H1 (cell line): ENCODE results near the gene CACNA1B.

Experiments used
- CEBPB ChIP-seq: IDR thresholded peaks from 2 replicates; pipeline ENCODE4 v1.6.1; 2012; ENCODE audit warnings: low read depth, low read length
- RAD21 ChIP-seq, 2 experiments: IDR thresholded peaks in 1 of 2; conservative IDR thresholded peaks in 1 of 2; 2 replicates each; pipeline ENCODE4 v1.6.1; 2011; ENCODE audit warnings: low read depth in 2 of 2, low read length in 2 of 2, improper control_type of control experiment in 1 of 2, inconsistent platforms in 1 of 2, mild to moderate bottlenecking in 1 of 2, moderate library complexity in 1 of 2
- TF ChIP-seq, protein P1 (sequence below), 3 experiments: IDR thresholded peaks; 1 replicate in 2 of 3; 2 replicates in 1 of 3; pipeline versions ENCODE4 v1.5.1 to v1.6.1; 2011; ENCODE audit warnings: low read length in 3 of 3, mild to moderate bottlenecking in 3 of 3, inconsistent platforms in 2 of 3, low read depth in 1 of 3, moderate library complexity in 1 of 3; ENCODE audit not compliant: insufficient read depth in 1 of 3; ENCODE audit errors: control extremely low read depth in 1 of 3

DNA sequence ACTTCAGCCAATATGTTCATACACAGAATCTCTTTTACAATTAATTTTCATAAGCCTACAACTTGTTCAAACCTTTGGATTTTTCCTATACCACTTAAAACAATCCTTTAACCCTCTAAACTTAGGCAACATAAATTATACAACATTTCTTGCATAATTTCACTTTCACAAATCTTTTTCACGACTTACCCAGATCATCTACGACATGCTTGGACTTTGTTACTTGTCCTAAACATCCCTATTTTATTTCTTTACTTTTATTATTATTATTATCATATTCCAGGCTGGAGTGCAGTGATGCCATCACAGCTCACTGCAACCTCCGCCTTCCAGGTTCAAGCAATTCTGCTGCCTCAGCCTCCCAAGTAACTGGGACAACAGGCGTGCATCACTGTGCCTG, 68.0 kb downstream of the CACNA1B start:
- TF ChIP-seq, protein P1, sequence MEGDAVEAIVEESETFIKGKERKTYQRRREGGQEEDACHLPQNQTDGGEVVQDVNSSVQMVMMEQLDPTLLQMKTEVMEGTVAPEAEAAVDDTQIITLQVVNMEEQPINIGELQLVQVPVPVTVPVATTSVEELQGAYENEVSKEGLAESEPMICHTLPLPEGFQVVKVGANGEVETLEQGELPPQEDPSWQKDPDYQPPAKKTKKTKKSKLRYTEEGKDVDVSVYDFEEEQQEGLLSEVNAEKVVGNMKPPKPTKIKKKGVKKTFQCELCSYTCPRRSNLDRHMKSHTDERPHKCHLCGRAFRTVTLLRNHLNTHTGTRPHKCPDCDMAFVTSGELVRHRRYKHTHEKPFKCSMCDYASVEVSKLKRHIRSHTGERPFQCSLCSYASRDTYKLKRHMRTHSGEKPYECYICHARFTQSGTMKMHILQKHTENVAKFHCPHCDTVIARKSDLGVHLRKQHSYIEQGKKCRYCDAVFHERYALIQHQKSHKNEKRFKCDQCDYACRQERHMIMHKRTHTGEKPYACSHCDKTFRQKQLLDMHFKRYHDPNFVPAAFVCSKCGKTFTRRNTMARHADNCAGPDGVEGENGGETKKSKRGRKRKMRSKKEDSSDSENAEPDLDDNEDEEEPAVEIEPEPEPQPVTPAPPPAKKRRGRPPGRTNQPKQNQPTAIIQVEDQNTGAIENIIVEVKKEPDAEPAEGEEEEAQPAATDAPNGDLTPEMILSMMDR (IDR thresholded peaks at IDR 0.05; ENCODE audit: control extremely low read depth in 1 of 3, insufficient read depth in 1 of 3, low read depth in 1 of 3, low read length in 3 of 3) = no peak
- TF ChIP-seq CEBPB (no peak), RAD21 (IDR thresholded peaks at IDR 0.05 in 1 of 2, conservative IDR thresholded peaks at IDR 0.05 in 1 of 2; ENCODE audit: low read depth in 2 of 2, low read length in 2 of 2) (no peak)
